Skeletal muscle tissue (tissue), 4 donors: Measurements from ENCODE around the gene FANCE. TPM values are rescaled to one million over a fixed set of nuclear protein-coding genes. Genes with fewer than 3 reads are reported as not detected.
A peak's percentile ranks its signal among the peaks of the same experiment; 100 is the strongest.

Source experiments
- H3K27ac ChIP-seq: one replicate; pipeline ENCODE4 v1.7.0; 2013; ENCODE audit warnings: mild to moderate bottlenecking, low read depth, low read length, inconsistent platforms
- H3K27me3 ChIP-seq, 3 donors: one replicate each; pipeline ENCODE4 v1.7.0; 2013; ENCODE audit warnings: low read length in 3 of 3; ENCODE audit not compliant: control insufficient read depth in 3 of 3, insufficient read depth in 3 of 3
- H3K36me3 ChIP-seq, 3 donors: one replicate each; pipeline ENCODE4 v1.7.0; 2013; ENCODE audit warnings: low read length in 3 of 3; ENCODE audit not compliant: control insufficient read depth in 3 of 3, insufficient read depth in 3 of 3
- H3K4me1 ChIP-seq, 3 donors: one replicate each; pipeline ENCODE4 v1.7.0; 2013; ENCODE audit warnings: low read length in 3 of 3, mild to moderate bottlenecking in 3 of 3; ENCODE audit not compliant: control insufficient read depth in 3 of 3, insufficient read depth in 3 of 3
- H3K4me3 ChIP-seq, 3 donors: one replicate each; pipeline ENCODE4 v1.7.0; 2013; ENCODE audit warnings: low read length in 3 of 3
- H3K9ac ChIP-seq, 3 donors: one replicate each; pipeline ENCODE4 v1.7.0; 2013; ENCODE audit warnings: low read length in 3 of 3, mild to moderate bottlenecking in 3 of 3, moderate library complexity in 2 of 3, low read depth in 1 of 3
- H3K9me3 ChIP-seq, 3 donors: one replicate each; pipeline ENCODE4 v1.7.0; 2013; ENCODE audit warnings: low read length in 3 of 3; ENCODE audit not compliant: control insufficient read depth in 3 of 3
- total RNA-seq: library from RNA; depleted of rRNA; stranded (reverse); fragments of >200 nt; gene quantifications from one replicate; pipeline ENCODE4 v1.2.3, GENCODE V29; 2014
- donor health status: Osteomylitis.

The FANCE gene
- total RNA-seq, 1 donor from 2014 or later: 21.9 TPM

DNA sequence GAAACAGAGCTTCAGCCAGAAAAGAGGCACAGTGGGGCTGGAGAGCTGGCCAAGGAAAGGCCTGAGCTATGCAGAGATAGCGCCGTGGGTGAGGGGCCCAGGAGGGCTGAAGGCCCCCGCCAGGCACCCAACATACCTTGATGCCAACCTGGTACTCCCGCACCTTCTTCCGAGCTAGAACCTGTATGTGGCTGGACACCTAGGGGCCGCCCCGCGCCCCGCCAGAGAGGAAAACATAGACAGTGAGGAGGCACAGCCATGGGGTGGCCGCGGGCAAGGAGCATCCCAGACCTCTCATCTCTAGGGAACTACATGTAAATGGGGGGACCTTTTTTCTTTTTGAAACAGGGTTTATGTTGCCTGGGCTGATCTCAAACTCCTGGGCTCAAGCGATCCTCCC, 28.0 kb downstream of the FANCE start:
- Histone ChIP-seq H3K36me3 (peaks cover 21 to 38% (median 35%) of the 10 kb centered on the region in 3 donors), H3K4me3 (no peak overlapping the region), H3K27ac (no peak overlapping the region), H3K4me1 (peaks cover 0 to 5% (median 2%) of the 10 kb centered on the region in 3 donors), H3K9me3 (no peaks in the 10 kb centered on the region), H3K9ac (peak overlapping the region in 1 of 3 donors; percentile 23), H3K27me3 (no peaks in the 10 kb centered on the region)

DNA sequence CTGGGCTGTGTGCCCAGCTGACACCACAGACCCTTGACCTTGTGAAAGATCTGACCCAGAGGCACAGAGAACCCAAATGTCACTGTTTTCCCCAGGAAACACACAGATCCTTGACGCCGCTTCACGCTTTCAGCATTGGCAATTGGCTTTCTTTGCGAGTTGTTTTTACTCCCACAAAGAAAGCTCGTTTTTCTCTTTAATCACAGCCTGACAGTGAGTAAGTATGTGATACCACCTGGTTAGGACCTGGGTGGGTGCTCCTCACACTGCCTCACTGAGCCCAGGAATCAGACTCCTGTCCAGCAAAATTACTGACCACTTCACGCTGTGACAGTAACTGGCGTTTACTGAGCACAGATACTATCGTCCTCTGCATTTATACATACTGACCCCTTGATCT, 29.1 kb downstream of the FANCE start:
- Histone ChIP-seq H3K27ac (no peak overlapping the region), H3K36me3 (peaks cover 16 to 39% (median 32%) of the 10 kb centered on the region in 3 donors), H3K9me3 (no peaks in the 10 kb centered on the region), H3K9ac (no peak overlapping the region), H3K4me1 (peaks cover 4 to 8% (median 6%) of the 10 kb centered on the region in 3 donors), H3K27me3 (no peaks in the 10 kb centered on the region), H3K4me3 (no peak overlapping the region)

DNA sequence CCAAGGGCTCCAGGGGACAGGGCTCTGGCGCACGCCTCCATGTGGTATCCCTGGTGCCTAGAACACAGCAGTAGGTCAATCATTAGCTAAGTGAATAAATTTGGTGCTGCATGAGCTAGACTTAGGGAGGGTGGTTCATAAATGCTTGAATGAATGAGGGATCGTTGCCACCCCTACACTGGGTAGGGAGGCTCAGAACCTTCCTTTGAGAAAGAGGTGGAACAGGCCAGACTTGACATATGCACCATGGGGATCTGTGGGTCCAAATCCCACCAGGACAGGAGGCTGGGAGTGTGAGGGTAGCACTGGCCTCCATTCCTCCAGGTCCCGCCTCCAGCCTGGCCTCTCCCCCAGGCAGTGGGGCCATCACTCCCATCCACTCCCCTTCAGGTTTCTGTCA, 30.9 kb downstream of the FANCE start:
- Histone ChIP-seq H3K9me3 (no peaks in the 10 kb centered on the region), H3K4me1 (peaks cover 7 to 18% (median 10%) of the 10 kb centered on the region in 3 donors), H3K27me3 (no peaks in the 10 kb centered on the region), H3K36me3 (peaks cover 16 to 32% (median 26%) of the 10 kb centered on the region in 3 donors), H3K4me3 (no peak overlapping the region), H3K9ac (no peak overlapping the region), H3K27ac (no peak overlapping the region)

DNA sequence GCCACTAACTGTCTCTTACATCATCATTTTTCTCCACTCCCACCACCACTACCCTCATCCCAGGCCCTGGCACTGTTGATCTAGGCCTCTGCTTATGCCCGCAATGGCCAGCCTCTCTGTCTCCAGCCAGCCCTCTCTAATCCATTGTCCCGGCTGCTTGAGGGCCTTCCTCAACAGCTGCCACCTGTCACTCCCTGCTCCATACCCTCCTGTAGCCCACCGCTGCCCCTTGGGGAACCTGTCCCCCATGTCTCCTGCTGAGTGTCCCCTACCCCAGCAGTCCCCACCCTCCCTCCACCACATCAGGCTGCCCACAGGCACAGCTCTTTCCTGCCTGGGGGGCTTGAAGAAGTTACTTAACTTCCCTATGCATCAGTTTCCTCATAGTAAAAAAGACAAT, 31.4 kb downstream of the FANCE start:
- Histone ChIP-seq H3K27me3 (no peaks in the 10 kb centered on the region), H3K4me3 (no peak overlapping the region), H3K36me3 (peaks cover 12 to 28% (median 21%) of the 10 kb centered on the region in 3 donors), H3K27ac (no peak overlapping the region), H3K9me3 (no peaks in the 10 kb centered on the region), H3K4me1 (peaks cover 9 to 18% (median 14%) of the 10 kb centered on the region in 3 donors), H3K9ac (no peak overlapping the region)

DNA sequence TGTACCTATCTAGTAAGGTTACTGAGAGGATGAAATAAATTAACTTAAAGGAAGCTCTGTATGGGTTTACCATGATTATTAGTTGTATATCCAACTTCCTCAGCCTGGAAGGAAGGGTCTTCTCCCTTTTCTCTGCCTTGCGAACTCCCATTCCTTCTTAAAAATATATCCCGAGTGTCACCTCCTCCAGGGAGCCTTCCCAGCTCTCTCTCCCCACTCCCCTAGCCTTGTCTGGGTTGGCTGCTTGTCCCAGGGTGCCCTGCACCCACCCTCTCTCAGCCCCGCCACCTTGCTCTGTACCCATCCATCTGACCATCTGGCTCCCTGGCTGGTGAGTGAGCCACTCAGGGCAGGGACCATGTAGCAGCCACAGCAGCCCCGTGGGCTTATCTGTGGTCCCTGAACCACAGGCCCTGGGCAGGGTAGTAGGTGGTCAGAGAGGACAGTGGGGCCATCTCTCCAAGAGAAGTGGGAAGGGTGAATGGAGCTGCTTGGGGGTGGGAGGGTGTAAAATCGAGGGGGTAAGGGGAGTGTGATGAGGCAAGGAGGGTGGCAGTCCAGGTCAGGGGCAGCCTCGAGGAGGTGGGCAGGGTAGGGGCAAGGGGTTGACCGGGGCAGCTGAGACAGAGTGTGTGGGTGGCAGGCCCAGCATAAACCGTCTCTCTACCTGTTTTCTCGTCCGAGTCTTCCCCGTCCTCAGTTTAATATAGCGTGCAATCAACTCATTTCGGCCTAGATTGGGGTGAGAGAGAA, 31.9 kb downstream of the FANCE start:
- Histone ChIP-seq H3K36me3 (peaks cover 11 to 26% (median 19%) of the 10 kb centered on the region in 3 donors), H3K4me3 (no peak overlapping the region), H3K9me3 (no peaks in the 10 kb centered on the region), H3K4me1 (peaks cover 9 to 18% (median 14%) of the 10 kb centered on the region in 3 donors), H3K27ac (no peak overlapping the region), H3K27me3 (no peaks in the 10 kb centered on the region), H3K9ac (no peak overlapping the region)

DNA sequence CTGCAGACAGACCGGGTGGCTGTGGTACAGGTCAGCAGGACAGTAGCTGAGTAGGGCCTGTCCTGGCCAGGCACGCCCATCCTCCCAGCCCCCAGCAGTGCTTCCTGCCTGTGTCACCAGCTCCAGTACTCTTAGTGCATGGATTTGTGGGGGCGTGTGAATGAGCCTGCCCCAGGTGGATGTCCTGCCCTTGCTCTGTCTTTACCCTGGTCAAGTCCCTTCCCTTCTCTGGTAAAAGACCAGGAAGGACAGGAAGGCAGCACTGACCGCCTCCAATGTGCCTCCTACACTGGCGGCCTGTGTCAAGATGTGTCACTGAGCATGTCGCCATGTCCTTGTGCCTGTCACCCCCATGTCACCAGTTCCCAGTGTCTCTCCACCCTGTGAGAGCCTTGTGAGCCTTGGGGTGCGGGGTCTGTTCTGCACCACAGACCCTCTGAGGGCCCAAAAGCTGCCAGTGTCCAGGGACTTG, 32.8 kb downstream of the FANCE start:
- Histone ChIP-seq H3K27me3 (no peaks in the 10 kb centered on the region), H3K4me3 (no peak overlapping the region), H3K27ac (peak overlapping the region; percentile 36), H3K9ac (no peak overlapping the region), H3K4me1 (peaks cover 9 to 24% (median 17%) of the 10 kb centered on the region in 3 donors), H3K9me3 (no peaks in the 10 kb centered on the region), H3K36me3 (peaks cover 11 to 18% (median 14%) of the 10 kb centered on the region in 3 donors)

DNA sequence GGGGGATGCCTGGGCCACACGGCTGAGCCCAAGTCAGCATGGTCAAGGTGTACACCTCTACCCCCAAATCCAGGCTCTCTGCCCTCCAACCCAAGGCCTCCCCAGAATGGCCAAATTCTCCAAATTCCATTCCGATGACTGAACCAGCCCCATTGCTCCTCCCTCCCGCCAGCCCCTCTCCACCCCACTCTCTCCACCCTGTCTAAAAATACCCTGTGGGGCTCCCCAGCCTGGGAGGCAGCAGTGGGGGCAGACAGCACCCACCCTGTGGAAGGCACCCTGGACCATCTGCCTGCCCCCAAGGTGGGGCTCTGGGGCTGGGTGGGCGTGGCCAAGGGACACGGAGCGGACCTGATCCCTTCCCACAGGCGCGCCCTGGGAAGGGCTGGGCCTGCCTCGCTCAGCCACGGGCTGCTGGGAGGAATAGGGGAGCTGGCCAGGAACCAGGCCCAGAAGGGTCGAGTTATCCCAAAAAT, 33.3 kb downstream of the FANCE start:
- H3K9me3 ChIP-seq: no peaks in the 10 kb centered on the region
- peak overlapping the region in 2 of 3 donors; percentile 38 to 50 for H3K9ac ChIP-seq
- H3K27me3 ChIP-seq: peaks cover 0 to 3% (median 0%) of the 10 kb centered on the region in 3 donors
- peak overlapping the region; percentile 36 for H3K27ac ChIP-seq
- H3K4me1 ChIP-seq: peaks cover 11 to 27% (median 20%) of the 10 kb centered on the region in 3 donors
- H3K4me3 ChIP-seq: no peak overlapping the region
- H3K36me3 ChIP-seq: peaks cover 11 to 17% (median 14%) of the 10 kb centered on the region in 3 donors

DNA sequence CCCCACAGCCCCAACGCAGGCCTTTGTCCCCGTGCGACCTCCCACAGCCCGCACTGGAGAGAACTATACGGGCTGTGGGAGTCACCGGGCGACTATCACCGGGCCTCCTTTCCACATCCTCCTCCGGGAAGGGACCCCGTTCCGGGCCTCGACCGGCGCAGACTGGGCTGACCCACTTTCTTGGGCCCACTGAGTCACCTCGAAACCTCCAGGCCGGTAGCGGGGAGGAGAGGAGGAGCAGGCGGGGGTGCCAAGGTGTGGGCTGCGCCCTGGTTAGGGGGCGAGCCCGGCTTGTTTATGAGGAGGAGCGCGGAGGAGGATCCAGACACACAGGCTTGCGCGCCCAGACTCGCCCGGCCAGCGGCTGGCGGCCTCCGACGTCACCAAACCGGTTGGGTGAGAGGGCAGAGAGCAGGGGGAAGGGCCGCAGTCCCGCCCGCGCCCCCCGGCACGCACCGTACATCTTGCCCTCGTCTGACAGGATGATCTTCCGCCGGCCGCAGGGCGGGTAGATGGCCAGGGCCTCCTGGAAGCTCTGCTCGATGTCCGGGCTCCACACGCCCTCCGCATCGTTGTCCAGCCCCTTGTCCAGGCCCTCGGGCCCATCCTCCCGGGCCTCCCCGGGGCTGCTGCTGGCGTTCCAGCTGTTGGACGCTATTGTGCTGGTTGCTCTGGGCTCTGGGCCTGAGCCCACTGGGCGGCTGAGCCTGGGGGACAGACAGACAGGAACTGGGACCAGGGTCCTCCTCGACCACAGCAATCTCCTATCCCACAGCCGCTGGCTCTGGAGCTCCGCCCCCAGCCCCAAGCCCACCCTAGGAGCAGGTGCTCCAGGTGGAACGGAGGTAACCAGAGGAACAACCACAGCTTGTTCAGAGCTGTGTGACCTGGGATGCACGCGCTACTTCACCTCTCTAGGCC, 34.1 kb downstream of the FANCE start:
- Histone ChIP-seq H3K36me3 (peaks cover 11 to 14% (median 12%) of the 10 kb centered on the region in 3 donors), H3K9ac (peak overlapping the region in 1 of 3 donors; percentile 50), H3K9me3 (no peaks in the 10 kb centered on the region), H3K27ac (peak overlapping the region; percentile 14), H3K4me1 (peaks cover 15 to 35% (median 25%) of the 10 kb centered on the region in 3 donors), H3K4me3 (no peak overlapping the region), H3K27me3 (peaks cover 0 to 3% (median 0%) of the 10 kb centered on the region in 3 donors)

DNA sequence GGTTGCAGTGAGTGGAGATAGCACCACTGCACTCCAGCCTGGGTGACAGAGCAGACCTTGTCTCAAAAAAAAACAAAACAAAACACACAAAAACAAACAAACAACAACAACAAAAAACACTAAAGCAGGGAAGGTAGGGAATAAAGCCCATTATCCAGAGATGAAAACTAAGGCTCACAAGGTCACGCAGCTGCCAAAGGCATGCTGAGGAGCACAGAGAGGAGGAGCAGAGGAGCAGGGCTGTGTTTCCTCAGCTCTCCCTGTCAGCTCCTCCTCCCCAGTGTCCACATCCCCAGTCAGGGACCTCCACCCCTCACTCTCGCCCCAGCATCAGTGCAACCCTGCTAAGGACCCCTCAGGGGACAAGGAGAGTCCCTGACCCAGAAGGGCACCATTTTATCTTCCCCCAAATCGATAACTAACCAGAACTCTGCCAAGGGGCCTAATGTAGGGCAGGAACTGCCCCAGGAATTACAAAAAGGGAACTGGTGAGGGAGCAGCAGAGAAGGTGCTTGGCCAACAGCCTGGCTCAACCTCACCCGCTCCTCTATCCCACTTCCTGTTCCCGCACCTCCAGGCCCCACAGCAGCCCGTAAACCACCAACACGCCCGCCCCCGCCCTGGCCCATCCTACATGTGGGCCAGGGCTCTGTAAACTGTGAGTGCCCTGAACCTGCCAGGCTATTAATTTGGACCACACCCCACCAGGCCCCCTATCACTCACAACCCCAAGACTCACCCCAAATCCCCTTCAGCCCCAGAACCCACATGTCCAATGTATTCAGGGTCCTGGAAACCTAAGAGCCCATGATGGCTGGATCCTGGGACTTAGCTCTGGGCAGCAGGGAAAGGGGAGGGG, 35.7 kb downstream of the FANCE start:
- Histone ChIP-seq H3K4me3 (no peak overlapping the region), H3K27ac (peak overlapping the region; percentile 12), H3K27me3 (peaks cover 0 to 3% (median 0%) of the 10 kb centered on the region in 3 donors), H3K9ac (peak overlapping the region in 1 of 3 donors; percentile 45), H3K9me3 (no peaks in the 10 kb centered on the region), H3K36me3 (peaks cover 5 to 14% (median 11%) of the 10 kb centered on the region in 3 donors), H3K4me1 (peaks cover 15 to 51% (median 41%) of the 10 kb centered on the region in 3 donors)
